NB4 (cell line): ENCODE measurements around the gene CTNND2.

ENCODE experiments used
- TF ChIP-seq, protein P1 (sequence below): IDR thresholded peaks from one replicate; pipeline ENCODE4 v1.5.1; 2012; ENCODE audit warnings: low read depth, low read length
- TF ChIP-seq, protein P2 (sequence below): IDR thresholded peaks from 2 replicates; pipeline ENCODE4 v1.6.1; 2011; ENCODE audit warnings: low read depth, low read length

DNA sequence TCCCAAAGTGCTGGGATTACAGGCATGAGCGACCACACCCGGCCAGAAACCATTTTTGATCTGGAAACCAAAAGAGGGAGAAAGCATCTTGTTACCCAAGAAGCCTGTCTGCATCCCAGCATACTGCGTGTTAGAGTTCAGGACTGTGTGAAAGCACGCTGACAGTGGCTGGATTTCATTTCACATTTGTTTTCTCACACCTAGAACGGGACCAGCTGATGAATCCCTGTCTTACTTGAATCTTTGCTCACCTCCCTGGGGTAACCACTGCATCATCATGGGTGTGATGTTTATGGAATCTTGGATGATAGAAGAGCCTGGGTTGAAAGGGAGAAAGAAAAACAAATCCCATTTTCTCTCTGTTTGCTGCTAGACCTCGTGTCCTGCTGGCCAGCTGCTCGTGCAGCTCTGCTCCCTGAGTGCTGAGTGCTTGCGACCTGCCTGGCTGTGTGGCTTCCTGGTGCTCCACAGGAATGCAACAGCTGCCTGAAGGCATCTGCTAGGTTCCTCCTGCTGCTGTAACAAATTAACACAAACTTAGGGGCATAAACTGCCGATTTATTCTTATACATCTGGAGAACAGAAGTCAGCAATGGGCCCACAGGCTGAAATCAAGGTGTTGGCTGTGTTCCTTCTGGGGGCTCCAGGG lies 764.9 kb downstream of the CTNND2 start:
- TF ChIP-seq, protein P1, sequence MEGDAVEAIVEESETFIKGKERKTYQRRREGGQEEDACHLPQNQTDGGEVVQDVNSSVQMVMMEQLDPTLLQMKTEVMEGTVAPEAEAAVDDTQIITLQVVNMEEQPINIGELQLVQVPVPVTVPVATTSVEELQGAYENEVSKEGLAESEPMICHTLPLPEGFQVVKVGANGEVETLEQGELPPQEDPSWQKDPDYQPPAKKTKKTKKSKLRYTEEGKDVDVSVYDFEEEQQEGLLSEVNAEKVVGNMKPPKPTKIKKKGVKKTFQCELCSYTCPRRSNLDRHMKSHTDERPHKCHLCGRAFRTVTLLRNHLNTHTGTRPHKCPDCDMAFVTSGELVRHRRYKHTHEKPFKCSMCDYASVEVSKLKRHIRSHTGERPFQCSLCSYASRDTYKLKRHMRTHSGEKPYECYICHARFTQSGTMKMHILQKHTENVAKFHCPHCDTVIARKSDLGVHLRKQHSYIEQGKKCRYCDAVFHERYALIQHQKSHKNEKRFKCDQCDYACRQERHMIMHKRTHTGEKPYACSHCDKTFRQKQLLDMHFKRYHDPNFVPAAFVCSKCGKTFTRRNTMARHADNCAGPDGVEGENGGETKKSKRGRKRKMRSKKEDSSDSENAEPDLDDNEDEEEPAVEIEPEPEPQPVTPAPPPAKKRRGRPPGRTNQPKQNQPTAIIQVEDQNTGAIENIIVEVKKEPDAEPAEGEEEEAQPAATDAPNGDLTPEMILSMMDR: no peak
- TF ChIP-seq, protein P2, sequence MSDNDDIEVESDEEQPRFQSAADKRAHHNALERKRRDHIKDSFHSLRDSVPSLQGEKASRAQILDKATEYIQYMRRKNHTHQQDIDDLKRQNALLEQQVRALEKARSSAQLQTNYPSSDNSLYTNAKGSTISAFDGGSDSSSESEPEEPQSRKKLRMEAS: no peak
